CD4-positive, alpha-beta memory T cell (primary cell): Measurements from ENCODE around the gene TK2. TPM values are rescaled to one million over a fixed set of nuclear protein-coding genes. Genes with fewer than 3 reads are reported as not detected.

Source experiments
- CTCF ChIA-PET: fragments of 350-600 bp; sonication (Branson Sonifier 250); formaldehyde crosslinking; loops from one replicate; lab custom pipeline; 2021; ENCODE audit warnings: inconsistent platforms; ENCODE audit not compliant: partially characterized antibody; lab: Charles Lee
- POLR2A ChIA-PET: fragments of 350-600 bp; sonication (Branson Sonifier 250); formaldehyde crosslinking; loops from one replicate; lab custom pipeline; 2021; ENCODE audit not compliant: partially characterized antibody; lab: Charles Lee
- DNase-seq, 5 donors: peaks; one replicate each; pipeline versions ENCODE4 v3.0.0 to v3.0.0-alpha.2; 2020 to 2022; ENCODE audit warnings: mixed read lengths in 1 of 5
- H3K27ac ChIP-seq: one replicate; pipeline ENCODE4 v1.7.0; 2013; ENCODE audit warnings: low read depth, low read length
- H3K27me3 ChIP-seq: 2 replicates; pipeline ENCODE4 v1.7.0; 2013; ENCODE audit warnings: mild to moderate bottlenecking, low read length, moderate library complexity; ENCODE audit not compliant: insufficient read depth
- H3K36me3 ChIP-seq: 2 replicates; pipeline ENCODE4 v1.7.0; 2013; ENCODE audit warnings: mild to moderate bottlenecking, low read length, moderate library complexity; ENCODE audit not compliant: insufficient read depth
- H3K4me1 ChIP-seq: 2 replicates; pipeline ENCODE4 v1.7.0; 2013; ENCODE audit warnings: mild to moderate bottlenecking, low read length, moderate library complexity; ENCODE audit not compliant: insufficient read depth
- H3K4me3 ChIP-seq, 2 donors: one replicate each; pipeline ENCODE4 v1.7.0; 2013; ENCODE audit warnings: low read length in 2 of 2, mild to moderate bottlenecking in 1 of 2
- H3K9me3 ChIP-seq, 2 donors: one replicate each; pipeline ENCODE4 v1.7.0; 2013; ENCODE audit warnings: low read length in 2 of 2, control low read depth in 1 of 2; ENCODE audit not compliant: control insufficient read depth in 1 of 2
- H3K27ac Mint-ChIP-seq, 7 donors: one replicate each; pipeline ENCODE4 v1.8.0; 2020 to 2021; ENCODE audit warnings: mixed read lengths in 7 of 7, mild to moderate bottlenecking in 6 of 7, inconsistent platforms in 3 of 7, moderate library complexity in 3 of 7
- H3K27me3 Mint-ChIP-seq, 2 donors: one replicate each; pipeline ENCODE4 v1.8.0; 2020 to 2021; ENCODE audit warnings: mixed read lengths in 2 of 2
- H3K36me3 Mint-ChIP-seq, 2 donors: one replicate each; pipeline ENCODE4 v1.8.0; 2020 to 2021; ENCODE audit warnings: mixed read lengths in 2 of 2, inconsistent platforms in 1 of 2, mild to moderate bottlenecking in 1 of 2
- H3K4me1 Mint-ChIP-seq, 4 donors: one replicate each; pipeline ENCODE4 v1.8.0; 2020 to 2021; ENCODE audit warnings: mixed read lengths in 4 of 4, mild to moderate bottlenecking in 1 of 4
- H3K4me3 Mint-ChIP-seq, 8 donors: one replicate each; pipeline ENCODE4 v1.8.0; 2020 to 2021; ENCODE audit warnings: mixed read lengths in 8 of 8, mild to moderate bottlenecking in 7 of 8, moderate library complexity in 6 of 8, inconsistent platforms in 3 of 8
- H3K9me3 Mint-ChIP-seq, 8 donors: one replicate each; pipeline ENCODE4 v1.8.0; 2020 to 2021; ENCODE audit warnings: mixed read lengths in 8 of 8, mild to moderate bottlenecking in 5 of 8, inconsistent platforms in 3 of 8, moderate library complexity in 1 of 8
- intact Hi-C: fragments of 100-400 bp; cut with micrococcal nuclease; formaldehyde crosslinking; loops from one replicate; pipeline ENCODE4 v1.15.1; 2023
- polyA plus RNA-seq, 2 donors: library from polyadenylated mRNA; unstranded; fragments of 300-500 nt; fragmentation: Illumina TruSeq; gene quantifications; one replicate each; pipeline ENCODE4 v1.2.3, GENCODE V29; 2021
- total RNA-seq, 2 experiments: library from RNA; stranded (reverse); gene quantifications; one replicate each; pipeline ENCODE4 v1.2.3, GENCODE V29; 2021

TK2 gene
- total and polyA plus RNA-seq, 4 experiments from 2014 or later = 3.9 to 10.2 (median 7.4) TPM

GRCh38 chr16:66522816-66523590, 26.9 kb downstream of the TK2 start:
- peak overlapping the region; percentile 75 to 90 (median 80) for H3K4me3 Mint-ChIP-seq
- POLR2A ChIA-PET = interaction anchor here (0.9 to 16.1 kb wide), 16 partner anchors 7 to 115 kb away, joined by 3 to 440 read pairs (median 6); partner anchors contain the start of genes CKLF, CMTM2, CMTM3 and TK2
- no peaks in the 10 kb centered on the region for H3K9me3 ChIP-seq
- peak overlapping the region; percentile 89 to 98 (median 95) for H3K27ac Mint-ChIP-seq
- DNase-seq = no peak
- CTCF ChIA-PET = interaction anchor here (1.0 to 7.2 kb wide), 13 partner anchors 11 to 128 kb away, joined by 3 to 72 read pairs (median 5); partner anchors contain the start of genes CKLF and TK2
- intact Hi-C loops = loop anchor here (2.0 kb wide), 1 partner anchor 44 kb away; no protein-coding TSS in a partner anchor
- peaks cover 58 to 100% (median 78%) of the 10 kb centered on the region in 4 donors for H3K4me1 Mint-ChIP-seq
- no peaks in the 10 kb centered on the region for H3K27me3 Mint-ChIP-seq
- peak overlapping the region; percentile 51 for H3K27ac ChIP-seq
- H3K36me3 ChIP-seq = no peaks in the 10 kb centered on the region
- H3K4me1 ChIP-seq = peaks cover 74% of the 10 kb centered on the region
- peaks cover 0 to 2% (median 0%) of the 10 kb centered on the region in 8 donors for H3K9me3 Mint-ChIP-seq
- no peaks in the 10 kb centered on the region for H3K36me3 Mint-ChIP-seq
- H3K4me3 ChIP-seq = peak overlapping the region; percentile 14 to 32
- no peaks in the 10 kb centered on the region for H3K27me3 ChIP-seq

GRCh38 chr16:66521951-66522771, 27.8 kb downstream of the TK2 start:
- CTCF ChIA-PET = interaction anchor here (0.9 to 7.2 kb wide), 15 partner anchors 10 to 128 kb away, joined by 3 to 72 read pairs (median 5); partner anchors contain the start of genes CKLF and TK2
- intact Hi-C loops = loop anchor here (2.0 kb wide), 1 partner anchor 43 kb away; no protein-coding TSS in a partner anchor
- H3K27ac ChIP-seq = peak overlapping the region; percentile 51
- POLR2A ChIA-PET = interaction anchor here (0.9 to 16.1 kb wide), 16 partner anchors 8 to 114 kb away, joined by 3 to 440 read pairs (median 6); partner anchors contain the start of genes CKLF, CMTM3 and TK2
- H3K4me1 ChIP-seq = peaks cover 82% of the 10 kb centered on the region
- peaks cover 64 to 100% (median 82%) of the 10 kb centered on the region in 4 donors for H3K4me1 Mint-ChIP-seq
- H3K9me3 Mint-ChIP-seq = peaks cover 0 to 2% (median 0%) of the 10 kb centered on the region in 8 donors
- H3K36me3 ChIP-seq = no peaks in the 10 kb centered on the region
- no peaks in the 10 kb centered on the region for H3K9me3 ChIP-seq
- H3K27ac Mint-ChIP-seq = peak overlapping the region; percentile 89 to 98 (median 95)
- H3K4me3 Mint-ChIP-seq = peak overlapping the region; percentile 73 to 86 (median 79)
- peak; percentile 71 to 96 (median 77) for DNase-seq
- H3K36me3 Mint-ChIP-seq = no peaks in the 10 kb centered on the region
- H3K27me3 ChIP-seq = no peaks in the 10 kb centered on the region
- peak overlapping the region; percentile 32 to 57 for H3K4me3 ChIP-seq
- H3K27me3 Mint-ChIP-seq = no peaks in the 10 kb centered on the region

GRCh38 chr16:66521252-66521713, 28.6 kb downstream of the TK2 start:
- ChIA-PET CTCF (interaction anchor here (0.9 to 7.2 kb wide), 16 partner anchors 9 to 347 kb away, joined by 3 to 72 read pairs (median 5); partner anchors contain the start of genes CKLF, NAE1 and TK2), POLR2A (interaction anchor here (1.0 to 16.1 kb wide), 13 partner anchors 9 to 83 kb away, joined by 3 to 440 read pairs (median 4); partner anchors contain the start of genes CKLF, CMTM3 and TK2)
- Mint-ChIP-seq H3K4me1 (peaks cover 72 to 100% (median 85%) of the 10 kb centered on the region in 4 donors), H3K9me3 (peaks cover 0 to 2% (median 0%) of the 10 kb centered on the region in 8 donors), H3K27me3 (no peaks in the 10 kb centered on the region), H3K27ac (peak overlapping the region; percentile 89 to 98 (median 95)), H3K36me3 (no peaks in the 10 kb centered on the region), H3K4me3 (peak overlapping the region in 7 of 8 donors; percentile 77 to 86 (median 79))
- no peaks in the 10 kb centered on the region for H3K36me3 ChIP-seq
- intact Hi-C loops = no loop called here
- H3K27ac ChIP-seq = peak overlapping the region; percentile 51
- no peak for DNase-seq
- no peaks in the 10 kb centered on the region for H3K9me3 ChIP-seq
- H3K4me1 ChIP-seq = peaks cover 91% of the 10 kb centered on the region
- H3K4me3 ChIP-seq = peak overlapping the region; percentile 32 to 57
- H3K27me3 ChIP-seq = no peaks in the 10 kb centered on the region

- CTCF ChIA-PET = interaction anchor here (0.9 to 7.2 kb wide), 10 partner anchors 9 to 348 kb away, joined by 3 to 72 read pairs (median 6); partner anchors contain the start of genes CKLF, NAE1 and TK2
- Mint-ChIP-seq H3K4me3 (peak overlapping the region in 7 of 8 donors; percentile 52 to 86 (median 78)), H3K36me3 (no peaks in the 10 kb centered on the region), H3K27me3 (no peaks in the 10 kb centered on the region), H3K27ac (peak overlapping the region; percentile 84 to 98 (median 89)), H3K4me1 (peaks cover 70 to 100% (median 85%) of the 10 kb centered on the region in 4 donors), H3K9me3 (peaks cover 0 to 2% (median 0%) of the 10 kb centered on the region in 8 donors)
- Histone ChIP-seq H3K36me3 (no peaks in the 10 kb centered on the region), H3K27ac (peak overlapping the region; percentile 51), H3K27me3 (no peaks in the 10 kb centered on the region), H3K4me3 (peak overlapping the region in 1 of 2 donors; percentile 32), H3K4me1 (peaks cover 91% of the 10 kb centered on the region), H3K9me3 (no peaks in the 10 kb centered on the region)
- intact Hi-C loops = no loop called here
- DNase-seq = no peak
- POLR2A ChIA-PET = interaction anchor here (1.0 to 16.1 kb wide), 8 partner anchors 9 to 83 kb away, joined by 4 to 440 read pairs (median 15); partner anchors contain the start of genes CKLF, CMTM3 and TK2
These were observed 29.3 kb downstream of the TK2 start for GRCh38 chr16:66520406-66521170.

- Mint-ChIP-seq H3K9me3 (peaks cover 0 to 2% (median 0%) of the 10 kb centered on the region in 8 donors), H3K27ac (peak overlapping the region in 6 of 7 donors; percentile 80 to 98 (median 86)), H3K4me1 (peaks cover 64 to 100% (median 85%) of the 10 kb centered on the region in 4 donors), H3K36me3 (no peaks in the 10 kb centered on the region), H3K27me3 (no peaks in the 10 kb centered on the region), H3K4me3 (peak overlapping the region in 5 of 8 donors; percentile 30 to 86 (median 66))
- intact Hi-C loops = no loop called here
- no peaks in the 10 kb centered on the region for H3K9me3 ChIP-seq
- no peaks in the 10 kb centered on the region for H3K36me3 ChIP-seq
- H3K27ac ChIP-seq = no peak overlapping the region
- no peak overlapping the region for H3K4me3 ChIP-seq
- peaks cover 90% of the 10 kb centered on the region for H3K4me1 ChIP-seq
- no peak for DNase-seq
- no peaks in the 10 kb centered on the region for H3K27me3 ChIP-seq
- POLR2A ChIA-PET = interaction anchor here (3.0 to 16.1 kb wide), 4 partner anchors 8 to 84 kb away, joined by 16 to 440 read pairs (median 43); partner anchors contain the start of genes CKLF, CMTM3 and TK2
- CTCF ChIA-PET = interaction anchor here (1.3 to 7.2 kb wide), 5 partner anchors 8 to 311 kb away, joined by 3 to 72 read pairs (median 21); partner anchors contain the start of genes CKLF, NAE1 and TK2
These were observed 30.2 kb downstream of the TK2 start for GRCh38 chr16:66519482-66520373.
